ENCODE measurements around the gene APOF.
"Not testable (repeated sequence)": the region's sequence is repeated elsewhere in the genome, so short reads cannot be mapped to it uniquely, and the experiment has no call there.

Gene APOF

DNA sequence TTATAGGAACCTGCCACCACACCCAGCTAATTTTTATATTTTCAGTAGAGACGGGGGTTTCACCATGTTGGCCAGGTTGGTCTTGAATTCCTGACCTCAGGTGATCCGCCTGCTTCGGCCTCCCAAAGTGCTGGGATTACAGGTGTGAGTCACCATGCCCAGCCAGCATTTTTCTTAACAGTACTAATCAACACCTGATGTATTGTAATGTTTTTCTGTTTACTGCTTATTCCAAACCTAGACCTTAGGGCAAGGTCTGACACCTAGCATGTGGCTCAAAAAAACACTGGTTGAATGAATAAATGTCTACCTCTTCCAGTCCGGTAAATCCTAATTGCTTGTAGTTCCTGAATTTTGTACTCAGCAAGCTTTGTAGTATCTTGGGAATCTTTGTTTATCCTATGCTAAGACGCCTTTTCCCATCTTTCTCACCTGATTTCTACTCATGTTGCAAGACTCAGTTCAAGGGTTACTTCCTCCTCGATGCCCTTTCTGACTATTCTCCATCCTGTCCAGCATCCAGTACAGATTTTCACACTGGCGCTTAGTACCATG, 31.6 kb downstream of the APOF start:
- no peak for DNase-seq

DNA sequence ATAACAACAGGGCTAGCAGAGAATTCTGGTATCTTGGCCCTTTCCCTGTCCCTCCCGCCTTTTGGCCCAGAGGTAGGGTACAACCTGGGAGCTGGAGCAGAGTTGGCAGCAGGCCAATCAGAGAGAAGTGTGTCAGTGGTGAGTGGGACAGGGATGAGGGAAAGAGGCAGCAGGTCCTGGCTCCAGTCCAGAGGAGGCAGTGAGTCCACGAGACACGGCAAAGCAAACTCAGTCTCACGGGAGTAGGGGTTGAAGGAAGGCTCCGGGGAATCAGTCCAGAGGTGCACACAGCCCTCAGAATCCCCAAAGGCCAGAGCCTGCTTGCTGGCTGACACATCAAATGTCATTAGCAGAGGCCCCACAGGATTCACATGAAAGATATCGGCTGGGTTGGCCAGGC, 36.1 kb downstream of the APOF start:
- no peak for DNase-seq

DNA sequence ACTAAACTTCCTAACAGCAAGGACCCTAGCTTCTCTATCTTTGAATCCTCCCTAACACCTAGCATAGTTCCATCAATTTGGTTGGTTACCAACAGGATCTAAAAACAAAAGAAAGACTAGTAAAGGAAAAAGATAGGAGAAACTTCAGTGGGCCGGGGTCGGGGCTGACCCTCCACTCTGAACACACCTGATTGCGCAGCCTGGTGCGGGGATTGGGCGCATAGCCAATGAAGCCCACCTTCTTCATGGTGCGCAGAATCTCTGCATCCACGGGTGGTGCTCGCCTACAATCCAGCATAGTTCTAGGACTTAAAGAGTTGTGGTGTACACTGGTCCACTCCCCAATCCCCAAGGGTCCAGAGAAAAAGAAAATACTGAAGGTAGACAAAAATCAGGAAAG, 36.5 kb downstream of the APOF start:
- DNase-seq, result no peak

DNA sequence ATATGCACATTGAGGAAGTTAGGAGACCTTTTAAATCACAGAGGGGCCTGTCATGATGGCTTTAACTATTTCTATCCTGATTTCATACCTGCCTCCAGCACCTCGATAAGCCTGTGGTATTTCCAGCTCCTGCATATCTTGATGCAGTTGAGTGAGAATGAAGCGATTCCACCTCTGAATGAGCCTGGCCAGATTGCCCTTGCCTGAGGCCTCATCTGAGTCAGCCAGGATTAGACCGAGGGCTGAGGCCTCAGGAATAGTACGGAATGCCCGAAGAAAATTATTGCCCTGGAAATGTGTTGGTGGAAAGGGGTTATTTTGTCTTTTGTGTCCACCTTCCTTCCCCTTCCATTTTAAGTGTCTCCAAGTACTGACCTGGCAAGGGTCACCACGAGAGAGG, 38.5 kb downstream of the APOF start:
- no peak for DNase-seq

DNA sequence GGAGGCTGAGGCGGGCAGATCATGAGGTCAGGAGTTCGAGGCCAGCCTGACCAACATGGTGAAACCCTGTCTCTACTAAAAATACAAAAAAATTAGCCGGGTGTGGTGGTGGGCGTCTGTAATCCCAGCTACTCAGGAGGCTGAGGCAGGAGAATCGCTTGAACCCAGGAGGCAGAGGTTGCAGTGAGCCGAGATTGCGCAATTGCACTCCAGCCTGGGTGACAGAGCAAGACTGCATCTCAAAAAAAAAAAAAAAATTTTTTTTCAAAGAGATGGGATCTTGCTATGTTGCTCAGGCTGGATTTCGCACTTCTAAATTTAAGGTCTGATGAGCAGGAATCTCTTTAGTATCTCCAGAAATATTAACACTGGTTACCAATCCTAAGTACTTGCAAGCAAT, 41.0 kb downstream of the APOF start:
- DNase-seq, result not testable (repeated sequence)

DNA sequence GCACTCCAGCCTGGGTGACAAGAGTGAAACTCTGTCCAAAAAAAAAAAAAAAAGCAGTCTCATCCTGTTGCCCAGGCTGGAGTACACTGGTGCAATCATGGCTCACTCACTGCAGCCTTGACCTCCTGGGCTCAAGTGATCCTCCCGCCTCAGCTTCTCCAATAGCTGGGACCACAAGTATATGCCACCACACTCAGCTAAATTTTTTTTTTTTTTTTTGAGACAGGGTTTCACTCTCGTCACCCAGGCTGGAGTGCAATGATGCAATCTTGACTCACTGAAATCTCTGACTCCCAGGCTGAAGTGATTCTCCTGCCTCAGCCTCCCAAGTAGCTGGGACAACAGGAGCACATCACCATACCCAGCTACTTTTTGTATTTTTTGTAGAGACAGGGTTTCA, 41.6 kb downstream of the APOF start:
- no peak for DNase-seq

DNA sequence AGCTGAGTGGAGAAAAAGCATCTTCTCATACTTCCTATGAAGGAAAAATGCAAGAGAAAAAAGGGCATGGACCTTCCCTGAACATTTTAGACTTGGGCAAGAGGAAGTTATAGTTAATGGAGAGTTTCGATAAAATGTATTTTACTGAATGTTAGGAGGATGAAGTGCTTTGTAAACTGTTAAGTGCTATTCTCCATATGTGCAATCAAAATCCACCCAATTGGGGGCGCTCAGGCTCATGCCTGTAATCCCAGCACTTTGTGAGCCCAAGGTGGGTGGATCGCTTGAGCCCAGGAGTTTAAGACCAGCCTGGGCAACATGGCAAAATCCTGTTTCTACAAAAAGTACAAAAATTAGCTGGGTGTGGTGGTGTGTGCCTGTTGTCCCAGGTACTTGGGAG, 45.0 kb downstream of the APOF start:
- no peak for DNase-seq

DNA sequence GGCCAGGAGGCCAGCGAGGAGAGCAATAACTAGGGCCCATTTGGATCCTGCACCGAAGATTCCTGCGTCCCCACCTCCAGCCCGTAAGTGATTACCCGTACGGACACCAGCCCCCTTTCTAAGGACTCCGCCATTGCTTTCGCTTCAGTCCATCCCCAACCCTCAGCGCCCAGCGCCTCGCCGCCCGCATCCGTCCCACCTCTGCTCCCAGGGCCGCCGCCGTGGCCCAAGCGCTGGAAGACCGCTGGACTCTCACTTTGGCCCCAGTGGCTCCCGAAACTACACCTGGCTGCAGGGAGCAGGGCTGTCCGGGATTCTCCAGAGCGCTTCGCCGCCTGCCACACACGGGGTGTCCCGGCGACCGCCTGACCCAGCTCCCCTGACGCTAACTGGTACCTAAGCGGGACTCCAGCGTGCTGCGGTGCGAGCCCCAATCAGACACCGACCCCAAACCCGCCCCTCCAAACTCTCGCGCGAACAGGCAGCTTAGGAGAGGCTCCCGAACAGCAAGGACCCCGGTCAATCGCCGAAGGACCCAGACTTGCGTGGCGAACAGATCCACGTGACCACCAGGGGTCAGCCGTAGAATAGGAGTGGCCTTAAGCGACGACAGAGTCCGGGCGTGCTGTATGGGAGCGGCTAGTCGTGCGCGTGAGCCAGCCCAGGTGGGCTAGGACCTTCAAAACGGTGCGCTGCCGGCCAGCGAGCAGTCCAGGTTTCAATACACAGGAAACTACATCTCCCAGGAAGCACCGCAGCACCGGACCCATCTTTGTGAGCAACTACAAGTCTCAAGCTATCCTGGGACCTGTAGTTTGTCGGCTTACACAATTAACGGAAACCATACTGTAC, 46.8 kb downstream of the APOF start, which contains the start of gene CNPY2:
CNPY2 (minus strand) TSS at position 367 of the 852 bp plus-strand sequence. CDS start 771 bp downstream, outside the sequence.
- peak; percentile 98 for DNase-seq

DNA sequence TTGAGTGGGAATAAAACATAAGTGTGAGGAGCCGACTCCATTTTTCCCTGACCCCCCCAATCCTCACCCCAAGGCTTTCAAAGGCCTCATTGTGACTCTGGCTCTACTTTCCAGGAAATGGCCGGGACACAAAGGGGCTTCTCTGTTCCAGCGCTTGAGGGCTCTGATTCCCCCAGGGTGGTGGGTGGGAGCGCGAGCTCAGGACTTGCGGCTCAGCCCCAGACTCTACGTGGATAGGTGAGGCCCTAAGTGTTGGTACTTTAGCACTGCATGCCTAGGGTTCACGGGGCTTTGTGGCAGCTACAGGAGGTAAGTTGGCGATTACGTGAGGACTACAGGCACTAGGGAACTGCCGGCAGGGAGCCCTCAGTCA, 47.4 kb downstream of the APOF start:
- peak; percentile 65 for DNase-seq

DNA sequence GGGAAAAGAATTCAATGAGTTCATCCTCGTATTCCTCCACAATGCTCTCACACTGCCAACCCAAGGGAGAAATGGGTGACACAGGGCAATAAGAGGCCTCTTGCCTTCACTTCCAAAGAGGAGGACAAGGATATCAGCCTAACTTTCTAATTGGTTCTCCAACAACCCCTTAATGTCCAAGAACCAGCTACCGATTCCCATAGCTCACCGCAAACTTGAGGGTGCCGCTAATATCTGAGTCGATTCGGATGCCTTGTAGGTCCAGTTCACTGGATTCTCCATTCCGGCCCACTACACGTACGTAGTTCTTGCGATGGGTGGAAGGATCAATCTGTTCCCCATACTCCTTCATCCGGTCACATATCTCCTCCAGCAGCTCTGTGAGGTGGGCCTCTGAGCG, 51.7 kb downstream of the APOF start:
- no peak for DNase-seq
